GM21360 (cell line): ENCODE results near the gene EGLN1.

Experiments
- ATAC-seq: cut with Tn5 transposase; IDR thresholded peaks from one replicate; pipeline ENCODE4 v1.9.1; 2021; ENCODE audit warnings: mild to moderate bottlenecking, moderate library complexity; ENCODE audit not compliant: unreplicated experiment

The EGLN1 gene

GRCh38 chr1:231401478-231401877 is 20.6 kb downstream of the EGLN1 start:
- ATAC-seq = no peak

- ATAC-seq = no peak
Measured at GRCh38 chr1:231397886-231398671, 24.0 kb downstream of the EGLN1 start.

GRCh38 chr1:231396643-231397042 is 25.4 kb downstream of the EGLN1 start:
- ATAC-seq = no peak

- no peak for ATAC-seq
Measured at GRCh38 chr1:231395998-231396390, 26.1 kb downstream of the EGLN1 start.

GRCh38 chr1:231395076-231395997 is 26.8 kb downstream of the EGLN1 start:
- ATAC-seq = no peak

GRCh38 chr1:231393668-231394067 is 28.4 kb downstream of the EGLN1 start:
- no peak for ATAC-seq

- ATAC-seq = no peak
Measured at GRCh38 chr1:231392389-231393131, 29.5 kb downstream of the EGLN1 start.

GRCh38 chr1:231390071-231390470 is 32.0 kb downstream of the EGLN1 start:
- ATAC-seq = no peak

- no peak for ATAC-seq
Measured at GRCh38 chr1:231387770-231388669, 34.1 kb downstream of the EGLN1 start.

- no peak for ATAC-seq
Measured at GRCh38 chr1:231386466-231386865, 35.6 kb downstream of the EGLN1 start.

GRCh38 chr1:231385416-231385748 is 36.7 kb downstream of the EGLN1 start:
- no peak for ATAC-seq

- ATAC-seq = no peak
Measured at GRCh38 chr1:231384696-231385415, 37.2 kb downstream of the EGLN1 start.

GRCh38 chr1:231383159-231383860 is 38.8 kb downstream of the EGLN1 start:
- no peak for ATAC-seq

- ATAC-seq = no peak
Measured at GRCh38 chr1:231382426-231382825, 39.7 kb downstream of the EGLN1 start.

- no peak for ATAC-seq
Measured at GRCh38 chr1:231381729-231382128, 40.4 kb downstream of the EGLN1 start.

GRCh38 chr1:231376875-231377549 is 45.1 kb downstream of the EGLN1 start:
- ATAC-seq = peak; percentile 60

GRCh38 chr1:231376101-231376500 is 46.0 kb downstream of the EGLN1 start:
- ATAC-seq = no peak

- no peak for ATAC-seq
Measured at GRCh38 chr1:231374394-231374793, 47.7 kb downstream of the EGLN1 start.

- ATAC-seq = no peak
Measured at GRCh38 chr1:231372501-231372900, 49.6 kb downstream of the EGLN1 start.
